Sigmoid colon (tissue), 7 donors: Measurements from ENCODE around the gene STX7. TPM values are rescaled to one million over a fixed set of nuclear protein-coding genes. Genes with fewer than 3 reads are reported as not detected.

Experiments used
- DNase-seq: peaks from one replicate; pipeline ENCODE4 v3.0.0-alpha.2; 2019
- H3K27ac ChIP-seq, 4 donors: fragments of 200-600 bp; sonication (generic); one replicate each; pipeline ENCODE4 v1.5.1; 2016 to 2019; ENCODE audit warnings: mild to moderate bottlenecking in 1 of 4
- H3K27me3 ChIP-seq, 3 donors: fragments of 200-600 bp; sonication (generic); one replicate each; pipeline ENCODE4 v1.5.1; 2019; ENCODE audit warnings: mild to moderate bottlenecking in 1 of 3
- H3K36me3 ChIP-seq, 4 donors: fragments of 200-600 bp; sonication (generic); one replicate each; pipeline ENCODE4 v1.5.1; 2016 to 2019
- H3K4me1 ChIP-seq, 4 donors: fragments of 200-600 bp; sonication (generic); one replicate each; pipeline ENCODE4 v1.5.1; 2017 to 2019
- H3K4me3 ChIP-seq, 4 donors: fragments of 200-600 bp; sonication (generic); one replicate each; pipeline ENCODE4 v1.5.1; 2017 to 2019; ENCODE audit warnings: mild to moderate bottlenecking in 2 of 4, moderate library complexity in 1 of 4
- H3K9me3 ChIP-seq, 4 donors: fragments of 200-600 bp in 3 of 4; sonication (generic) in 3 of 4; one replicate each; pipeline versions ENCODE4 v1.5.1 to v1.6.1; 2013 to 2019
- CTCF ChIP-seq, 4 experiments: fragments of 450-650 bp in 3 of 4; fragments of 200-600 bp in 1 of 4; IDR thresholded peaks; one replicate each; pipeline ENCODE4 v1.5.1; 2016 to 2019; ENCODE audit warnings: antibody characterized with exemption in 4 of 4, mild to moderate bottlenecking in 3 of 4, moderate library complexity in 2 of 4
- EP300 ChIP-seq, 4 donors: sonication (generic); formaldehyde crosslinking; IDR thresholded peaks; one replicate each; pipeline ENCODE4 v1.6.1; 2017; ENCODE audit warnings: antibody characterized with exemption in 4 of 4
- POLR2A ChIP-seq, 2 donors: fragments of 450-650 bp; IDR thresholded peaks; one replicate each; pipeline ENCODE4 v1.6.1; 2016; ENCODE audit warnings: antibody characterized with exemption in 2 of 2, mild to moderate bottlenecking in 2 of 2, moderate library complexity in 2 of 2
- POLR2AphosphoS5 ChIP-seq, 4 donors: sonication (generic); formaldehyde crosslinking; IDR thresholded peaks; one replicate each; pipeline ENCODE4 v1.6.1; 2017; ENCODE audit warnings: antibody characterized with exemption in 4 of 4
- WGBS, 2 donors: extraction: QIAGEN DNeasy Blood & Tissue Kit; methylation state at CpG; one replicate each; pipeline ENCODE4 v1.1.7; 2013; 5-methylcytosine and 5-hydroxymethylcytosine counted together
- intact Hi-C: fragments of 100-400 bp; cut with DNase I; formaldehyde crosslinking; loops from one replicate; pipeline ENCODE4 v1.15.1; 2023
- polyA plus RNA-seq, 3 donors: library from polyadenylated mRNA; stranded (reverse); fragments of 200-250 nt; gene quantifications; one replicate each; pipeline ENCODE4 v1.2.3, GENCODE V29; 2013
- total RNA-seq, 4 donors: library from RNA; depleted of rRNA; stranded (reverse); fragments of >200 nt; gene quantifications; one replicate each; pipeline ENCODE4 v1.1.0, GENCODE V29; 2016
- donor health status: healthy with polysubstance abuse.
- donor health status: Bipolar disorder and iron deficiency.
- donor health status: healthy.

The STX7 gene
- total and polyA plus RNA-seq, 7 donors, result 27.1 to 72.5 (median 44.6) TPM

- no peak overlapping the region for H3K27ac ChIP-seq
Observed at GRCh38 chr6:132515386-132515785, 2.5 kb upstream of the STX7 start.

GRCh38 chr6:132513831-132514545, 1.1 kb upstream of the STX7 start:
- Histone ChIP-seq H3K4me1 (peaks cover 0 to 35% (median 25%) of the 10 kb centered on the region in 4 donors), H3K9me3 (no peaks in the 10 kb centered on the region), H3K36me3 (no peaks in the 10 kb centered on the region), H3K27ac (peak overlapping the region in 3 of 4 donors; percentile 82 to 90 (median 89)), H3K4me3 (peak overlapping the region in 1 of 4 donors; percentile 69), H3K27me3 (no peaks in the 10 kb centered on the region)
- WGBS, 2 donors, result 16 to 31% methylated on average over 3 of the region's 3 CpGs
- no peak for TF ChIP-seq EP300 (IDR thresholded peaks at IDR 0.05)
- TF ChIP-seq POLR2A (IDR thresholded peaks at IDR 0.05), result no peak
- no peak for TF ChIP-seq POLR2AphosphoS5 (IDR thresholded peaks at IDR 0.05)
- no peak for TF ChIP-seq CTCF (IDR thresholded peaks at IDR 0.05)
- intact Hi-C loops, result loop anchor here (5.0 kb wide), 1 partner anchor 298 kb away; the partner anchor contains the start of gene RPS12
- DNase-seq, result no peak

More at GRCh38 chr6:132515386-132515785, 2.5 kb upstream of the STX7 start:
- no peaks in the 10 kb centered on the region for H3K36me3 ChIP-seq
- DNase-seq, result no peak
- peaks cover 0 to 30% (median 25%) of the 10 kb centered on the region in 4 donors for H3K4me1 ChIP-seq
- no peaks in the 10 kb centered on the region for H3K9me3 ChIP-seq
- 69 to 82% methylated on average over 2 of the region's 2 CpGs for WGBS, 2 donors
- no peak overlapping the region for H3K4me3 ChIP-seq
- TF ChIP-seq CTCF (IDR thresholded peaks at IDR 0.05) (no peak), EP300 (IDR thresholded peaks at IDR 0.05) (no peak), POLR2AphosphoS5 (IDR thresholded peaks at IDR 0.05) (no peak), POLR2A (IDR thresholded peaks at IDR 0.05) (no peak)
- H3K27me3 ChIP-seq, result no peaks in the 10 kb centered on the region
- intact Hi-C loops, result no loop called here

GRCh38 chr6:132512342-132512637, 626 bp downstream of the STX7 start:
- H3K4me1 ChIP-seq, result peaks cover 0 to 44% (median 25%) of the 10 kb centered on the region in 4 donors
- no peak for DNase-seq
- H3K27ac ChIP-seq, result peak overlapping the region; percentile 82 to 90 (median 86)
- TF ChIP-seq POLR2A (IDR thresholded peaks at IDR 0.05), result no peak
- no peak for TF ChIP-seq EP300 (IDR thresholded peaks at IDR 0.05)
- no peak for TF ChIP-seq CTCF (IDR thresholded peaks at IDR 0.05)
- no peak for TF ChIP-seq POLR2AphosphoS5 (IDR thresholded peaks at IDR 0.05)
- intact Hi-C loops, result loop anchor here (5.0 kb wide), 1 partner anchor 300 kb away; the partner anchor contains the start of gene RPS12
- no peaks in the 10 kb centered on the region for H3K9me3 ChIP-seq
- peak overlapping the region; percentile 69 to 90 (median 78) for H3K4me3 ChIP-seq
- H3K27me3 ChIP-seq, result no peaks in the 10 kb centered on the region
- H3K36me3 ChIP-seq, result no peaks in the 10 kb centered on the region
- WGBS, 2 donors, result 1% methylated on average over 7 of the region's 7 CpGs

GRCh38 chr6:132511831-132512220, 1.1 kb downstream of the STX7 start:
- Histone ChIP-seq H3K36me3 (no peaks in the 10 kb centered on the region), H3K27ac (peak overlapping the region; percentile 82 to 90 (median 86)), H3K27me3 (no peaks in the 10 kb centered on the region), H3K9me3 (no peaks in the 10 kb centered on the region), H3K4me1 (peaks cover 0 to 45% (median 26%) of the 10 kb centered on the region in 4 donors), H3K4me3 (peak overlapping the region; percentile 69 to 90 (median 78))
- WGBS, 2 donors, result 13 to 25% methylated on average over 2 of the region's 2 CpGs
- no peak for DNase-seq
- TF ChIP-seq POLR2A (IDR thresholded peaks at IDR 0.05) (no peak), POLR2AphosphoS5 (IDR thresholded peaks at IDR 0.05) (no peak), EP300 (IDR thresholded peaks at IDR 0.05) (no peak), CTCF (IDR thresholded peaks at IDR 0.05) (no peak)
- intact Hi-C loops, result loop anchor here (5.0 kb wide), 1 partner anchor 300 kb away; the partner anchor contains the start of gene RPS12
